Heart left ventricle (tissue), 13 donors: ENCODE data around the gene FLYWCH1.

Experiments
- POLR2A ChIP-seq, 2 donors: fragments of 450-650 bp; IDR thresholded peaks; one replicate each; pipeline ENCODE4 v1.6.1; 2017; ENCODE audit warnings: antibody characterized with exemption in 2 of 2, mild to moderate bottlenecking in 2 of 2, moderate library complexity in 2 of 2
- TF ChIP-seq, protein P1 (sequence below), 12 donors: fragments of 200-600 bp; sonication (generic) in 4 of 12; IDR thresholded peaks; one replicate each; pipeline versions ENCODE4 v1.5.0 to v1.8.0; 2018 to 2022; ENCODE audit warnings: antibody characterized with exemption in 12 of 12, mild to moderate bottlenecking in 5 of 12
- donor health status: ischemic (EF 13 %, LVEDD 7.1; RV severe dilation, severe dysfunction).
- donor health status: DM: no; HTN: yes; CAD: no.
- donor health status: DM: no; HTN: no; CAD: no.
- donor health status: ischemic (EF 25% LVEDD 6.9; RV normal size, moderate dysfunction).
- donor health status: ischemic (EF 25% LVEDD 5.7; RV mildly dilated, moderate dysfunction).
- donor health status: ischemic (EF 35%, LVEDD 5.7; RV mildly dilated, moderate dysfunction).
- donor health status: nonischemic (EF 11% LVEDD 7.7; RV severe dilation, severe dysfunction).
- donor health status: DM: yes; HTN: yes; CAD: no.
- donor health status: PGD.
- donor health status: ischemic (EF 29% LVEDD 5.4; RV normal size, mild dysfunction).
- donor health status: nonischemic (EF 23%, LVEDD 6.1; RV moderate dilation, normal function).

DNA sequence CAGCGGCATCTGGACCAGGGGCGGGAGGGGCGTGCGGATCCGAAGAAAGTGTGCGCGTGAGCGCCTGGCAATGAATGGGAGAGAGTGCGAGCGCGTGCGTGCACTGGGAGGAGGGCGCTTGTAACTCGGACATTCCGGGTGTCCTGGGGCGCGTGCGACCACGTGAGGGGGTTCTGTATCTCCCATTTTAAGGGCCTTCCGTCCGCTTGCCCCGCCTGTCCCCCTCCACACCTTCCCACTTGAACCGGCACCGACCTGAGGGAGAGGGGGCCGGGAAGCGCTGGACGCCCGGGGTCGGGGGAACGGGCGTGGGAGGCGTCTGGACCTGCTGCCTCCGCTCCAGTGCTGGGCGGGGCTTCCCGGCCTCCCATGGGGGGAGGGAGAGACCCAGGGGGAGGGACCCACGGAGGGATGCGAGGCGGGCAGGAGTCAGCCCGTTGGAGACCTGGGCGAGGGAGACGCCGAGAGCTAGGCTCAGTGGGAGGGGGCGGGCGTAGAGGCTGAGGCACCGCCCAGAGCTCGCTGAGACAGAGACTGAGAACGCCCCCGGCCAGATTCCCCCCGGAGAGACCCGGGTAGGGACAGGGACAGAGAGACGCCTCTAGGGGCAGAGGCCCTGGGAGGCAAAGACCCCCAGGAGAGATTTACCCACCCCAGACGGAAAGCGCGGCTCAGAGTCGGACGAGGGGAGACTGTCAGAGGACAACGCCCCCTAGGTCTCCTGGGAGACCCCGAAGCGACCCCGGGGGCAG lies 52.2 kb downstream of the FLYWCH1 start, which contains the start of gene KREMEN2:
- TF ChIP-seq, protein P1, sequence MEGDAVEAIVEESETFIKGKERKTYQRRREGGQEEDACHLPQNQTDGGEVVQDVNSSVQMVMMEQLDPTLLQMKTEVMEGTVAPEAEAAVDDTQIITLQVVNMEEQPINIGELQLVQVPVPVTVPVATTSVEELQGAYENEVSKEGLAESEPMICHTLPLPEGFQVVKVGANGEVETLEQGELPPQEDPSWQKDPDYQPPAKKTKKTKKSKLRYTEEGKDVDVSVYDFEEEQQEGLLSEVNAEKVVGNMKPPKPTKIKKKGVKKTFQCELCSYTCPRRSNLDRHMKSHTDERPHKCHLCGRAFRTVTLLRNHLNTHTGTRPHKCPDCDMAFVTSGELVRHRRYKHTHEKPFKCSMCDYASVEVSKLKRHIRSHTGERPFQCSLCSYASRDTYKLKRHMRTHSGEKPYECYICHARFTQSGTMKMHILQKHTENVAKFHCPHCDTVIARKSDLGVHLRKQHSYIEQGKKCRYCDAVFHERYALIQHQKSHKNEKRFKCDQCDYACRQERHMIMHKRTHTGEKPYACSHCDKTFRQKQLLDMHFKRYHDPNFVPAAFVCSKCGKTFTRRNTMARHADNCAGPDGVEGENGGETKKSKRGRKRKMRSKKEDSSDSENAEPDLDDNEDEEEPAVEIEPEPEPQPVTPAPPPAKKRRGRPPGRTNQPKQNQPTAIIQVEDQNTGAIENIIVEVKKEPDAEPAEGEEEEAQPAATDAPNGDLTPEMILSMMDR (IDR thresholded peaks at IDR 0.05), result no peak
- TF ChIP-seq POLR2A (IDR thresholded peaks at IDR 0.05), result no peak
